GM19467 (cell line): ENCODE data around the gene SFTPB.

Source experiments
- ATAC-seq: cut with Tn5 transposase; IDR thresholded peaks from one replicate; pipeline ENCODE4 v1.9.1; 2021; ENCODE audit warnings: mild to moderate bottlenecking, moderate library complexity; ENCODE audit not compliant: unreplicated experiment

Gene SFTPB

GRCh38 chr2:85702800-85703199, 34.8 kb upstream of the SFTPB start:
- ATAC-seq, result no peak

- ATAC-seq, result no peak
Observed at GRCh38 chr2:85702172-85702571, 34.2 kb upstream of the SFTPB start.

GRCh38 chr2:85699325-85699724, 31.3 kb upstream of the SFTPB start:
- ATAC-seq, result no peak

- no peak for ATAC-seq
Observed at GRCh38 chr2:85698880-85699254, 30.9 kb upstream of the SFTPB start.

GRCh38 chr2:85698184-85698879, 30.3 kb upstream of the SFTPB start:
- no peak for ATAC-seq

- ATAC-seq, result no peak
Observed at GRCh38 chr2:85697716-85698115, 29.7 kb upstream of the SFTPB start.

- ATAC-seq, result no peak
Observed at GRCh38 chr2:85697096-85697495, 29.1 kb upstream of the SFTPB start.

GRCh38 chr2:85695691-85696668, 28.0 kb upstream of the SFTPB start:
- ATAC-seq, result no peak

GRCh38 chr2:85695121-85695520, 27.1 kb upstream of the SFTPB start:
- ATAC-seq, result no peak

- no peak for ATAC-seq
Observed at GRCh38 chr2:85694052-85695025, 26.3 kb upstream of the SFTPB start, which contains the start of gene GNLY. Gene GNLY (plus strand): TSS chr2:85694358. CDS start chr2:85694419, 61 bp downstream.

- ATAC-seq, result no peak
Observed at GRCh38 chr2:85692039-85692645, 24.1 kb upstream of the SFTPB start.

GRCh38 chr2:85690932-85691331, 22.9 kb upstream of the SFTPB start:
- no peak for ATAC-seq

GRCh38 chr2:85684806-85685205, 16.8 kb upstream of the SFTPB start:
- ATAC-seq, result no peak

GRCh38 chr2:85684380-85684779, 16.4 kb upstream of the SFTPB start:
- no peak for ATAC-seq

GRCh38 chr2:85682378-85682777, 14.4 kb upstream of the SFTPB start:
- ATAC-seq, result no peak

- no peak for ATAC-seq
Observed at GRCh38 chr2:85681776-85682175, 13.8 kb upstream of the SFTPB start.

- no peak for ATAC-seq
Observed at GRCh38 chr2:85681372-85681763, 13.4 kb upstream of the SFTPB start.

GRCh38 chr2:85680707-85681371, 12.8 kb upstream of the SFTPB start:
- ATAC-seq, result no peak

GRCh38 chr2:85678794-85679672, 11.0 kb upstream of the SFTPB start:
- ATAC-seq, result peak; percentile 70
